Endothelial cell of umbilical vein (primary cell): ENCODE measurements around the gene USF3. TPM values are rescaled to one million over a fixed set of nuclear protein-coding genes. Genes with fewer than 3 reads are reported as not detected.

Experiments used
- BruUV-seq: library from RNA; stranded (reverse); fragments of 400-500 nt; replicated peaks from 2 replicates; lab custom pipeline; 2021; lab: Mats Ljungman, UMichigan
- CTCF ChIA-PET: fragments of 300-600, 350-600 bp; sonication (Branson Sonifier 250); formaldehyde crosslinking; loops from one replicate; lab custom pipeline; 2021; ENCODE audit warnings: antibody characterized with exemption, inconsistent platforms; lab: Charles Lee
- POLR2A ChIA-PET: fragments of 300-600, 350-600 bp; sonication (Branson Sonifier 250); formaldehyde crosslinking; loops from one replicate; lab custom pipeline; 2021; ENCODE audit warnings: antibody characterized with exemption, inconsistent platforms; lab: Charles Lee
- DNase-seq: peaks from one replicate; pipeline ENCODE4 v3.0.0-alpha.2; 2011; ENCODE audit warnings: low read depth, low spot score
- FAIRE-seq: peaks from 2 replicates; lab custom pipeline; 2011; peaks lifted over from hg19 to GRCh38; lab: Jason Lieb, UNC
- H2AFZ ChIP-seq: 2 replicates; pipeline ENCODE4 v1.6.0; 2012; ENCODE audit warnings: low read depth, low read length, control low read depth, inconsistent platforms
- H3K27ac ChIP-seq: 2 replicates; pipeline ENCODE4 v1.5.1; 2011; ENCODE audit warnings: low read depth, mild to moderate bottlenecking, control low read depth, low read length, moderate library complexity; ENCODE audit not compliant: insufficient read depth
- H3K27me3 ChIP-seq, 2 experiments: 2 replicates each; pipeline versions ENCODE4 v1.6.0 to v1.6.1; 2011; ENCODE audit warnings: low read length in 2 of 2, mixed read lengths in 1 of 2; ENCODE audit not compliant: control insufficient read depth in 2 of 2, insufficient read depth in 2 of 2
- H3K36me3 ChIP-seq, 2 experiments: 2 replicates in 1 of 2; 3 replicates in 1 of 2; pipeline ENCODE4 v1.5.1; 2011; ENCODE audit warnings: low read length in 2 of 2, mild to moderate bottlenecking in 1 of 2, moderate library complexity in 1 of 2; ENCODE audit not compliant: control insufficient read depth in 2 of 2, insufficient read depth in 2 of 2; ENCODE audit errors: extremely low read depth in 1 of 2
- H3K4me1 ChIP-seq: 3 replicates; pipeline ENCODE4 v1.5.1; 2011; ENCODE audit warnings: mild to moderate bottlenecking, low read length; ENCODE audit not compliant: control insufficient read depth, insufficient read depth; ENCODE audit errors: extremely low read depth
- H3K4me2 ChIP-seq: 2 replicates; pipeline ENCODE4 v1.6.1; 2011; ENCODE audit warnings: low read length, control low read depth, mixed read lengths; ENCODE audit not compliant: insufficient read depth
- H3K4me3 ChIP-seq, 3 experiments: fragments of 200-600 bp in 1 of 3; sonication (generic), shearing (Covaris generic) in 1 of 3; replicated peaks in 1 of 3; 2 replicates each; pipeline ENCODE4 v1.5.1; 2011 to 2016; ENCODE audit warnings: control low read depth in 3 of 3, low read length in 3 of 3, mild to moderate bottlenecking in 2 of 3, inconsistent platforms in 1 of 3, low read depth in 1 of 3, moderate library complexity in 1 of 3; ENCODE audit not compliant: insufficient read depth in 1 of 3
- H3K79me2 ChIP-seq: 2 replicates; pipeline ENCODE4 v1.6.0; 2012; ENCODE audit warnings: low read length, inconsistent platforms; ENCODE audit not compliant: control insufficient read depth, insufficient read depth
- H3K9ac ChIP-seq: replicated peaks from 2 replicates; pipeline ENCODE3; 2011; ENCODE audit warnings: low read length, control low read depth; ENCODE audit not compliant: insufficient read depth; ENCODE audit errors: extremely low read depth
- H3K9me1 ChIP-seq: replicated peaks from 3 replicates; pipeline ENCODE4 v1.6.0; 2011; ENCODE audit warnings: mild to moderate bottlenecking, low read length; ENCODE audit not compliant: control insufficient read depth, insufficient read depth; ENCODE audit errors: extremely low read depth
- H3K9me3 ChIP-seq: replicated peaks from 2 replicates; pipeline ENCODE4 v1.5.1; 2012; ENCODE audit warnings: low read length, inconsistent platforms; ENCODE audit not compliant: control insufficient read depth, insufficient read depth
- H4K20me1 ChIP-seq: replicated peaks from 2 replicates; pipeline ENCODE3; 2011; ENCODE audit warnings: mild to moderate bottlenecking, low read length; ENCODE audit not compliant: control insufficient read depth, insufficient read depth; ENCODE audit errors: extremely low read depth
- CTCF ChIP-seq, 2 donors: IDR thresholded peaks; 1 replicate in 1 of 2; 2 replicates in 1 of 2; pipeline ENCODE4 v1.5.1; 2011; ENCODE audit warnings: low read length in 2 of 2, mild to moderate bottlenecking in 2 of 2, moderate library complexity in 2 of 2, control low read depth in 1 of 2, inconsistent platforms in 1 of 2, low read depth in 1 of 2; ENCODE audit not compliant: insufficient read depth in 1 of 2; ENCODE audit errors: extremely low read depth in 1 of 2
- EZH2 ChIP-seq: IDR thresholded peaks from 2 replicates; pipeline ENCODE4 v1.6.1; 2012; ENCODE audit warnings: borderline replicate concordance, low read depth, mild to moderate bottlenecking, moderate library complexity, low read length, inconsistent platforms; ENCODE audit not compliant: severe bottlenecking
- FOS ChIP-seq: IDR thresholded peaks from 2 replicates; pipeline ENCODE4 v1.6.1; 2011; ENCODE audit warnings: mild to moderate bottlenecking, low read length, moderate library complexity, borderline replicate concordance; ENCODE audit not compliant: insufficient read depth
- GATA2 ChIP-seq: IDR thresholded peaks from 2 replicates; pipeline ENCODE4 v1.7.0; 2011; ENCODE audit warnings: low read depth, mild to moderate bottlenecking, moderate library complexity, mixed read lengths, low read length; ENCODE audit not compliant: insufficient read length, insufficient read depth
- JUN ChIP-seq: IDR thresholded peaks from 2 replicates; pipeline ENCODE4 v1.6.1; 2011; ENCODE audit warnings: borderline replicate concordance, low read depth; ENCODE audit not compliant: insufficient read length, insufficient read depth
- MAX ChIP-seq: IDR thresholded peaks from 2 replicates; pipeline ENCODE4 v1.6.1; 2011; ENCODE audit not compliant: insufficient read depth, insufficient read length
- MYC ChIP-seq: IDR thresholded peaks from one replicate; pipeline ENCODE4 v1.6.1; 2011; ENCODE audit warnings: mild to moderate bottlenecking, low read depth, low read length
- POLR2A ChIP-seq: IDR thresholded peaks from 2 replicates; pipeline ENCODE4 v1.6.1; 2012; ENCODE audit warnings: low read depth, mild to moderate bottlenecking, control low read depth, low read length
- POLR2AphosphoS5 ChIP-seq: IDR thresholded peaks from 2 replicates; pipeline ENCODE4 v1.6.1; 2012; ENCODE audit warnings: low read depth, mild to moderate bottlenecking, control low read depth, low read length, moderate library complexity; ENCODE audit not compliant: insufficient read depth
- dilution Hi-C: fragments of 300-500 bp; cut with MboI; formaldehyde crosslinking; loops from one replicate; pipeline ENCODE4 v1.15.0; 2019; ENCODE audit warnings: low sequenced_read_pairs; ENCODE audit not compliant: extremely low pct_ligation_motif_present
- intact Hi-C: fragments of 100-400 bp; cut with micrococcal nuclease; formaldehyde crosslinking; loops from one replicate; pipeline ENCODE4 v1.10.0; 2022
- polyA plus RNA-seq, 4 experiments: library from polyadenylated mRNA; depleted of rRNA in 3 of 4; stranded (reverse) in 3 of 4; unstranded in 1 of 4; fragments of >200 nt; gene quantifications; 2 replicates each; pipeline versions ENCODE4 v1.2.1 to v1.2.3, GENCODE V29; 2011 to 2012; ENCODE audit warnings: missing spikeins in 1 of 4
- total RNA-seq: library from RNA; stranded (reverse); gene quantifications from 2 replicates; pipeline ENCODE4 v1.2.3, GENCODE V29; 2021

The USF3 gene
- total and polyA plus RNA-seq, 2 donors (not counting 3 experiments of a cell fraction or from before 2014, with no cell fraction given): 7.0 to 10.5 TPM

- ChIA-PET POLR2A (no interaction called here), CTCF (interaction anchor here (0.7 kb wide), 1 partner anchor 8 kb away, joined by 3 read pairs; no protein-coding TSS in a partner anchor)
- no peaks in the 10 kb centered on the region for H3K9me3 ChIP-seq
- no peaks in the 10 kb centered on the region for H4K20me1 ChIP-seq
- no peak overlapping the region for H3K4me3 ChIP-seq
- intact Hi-C loops: no loop called here
- dilution Hi-C loops: no loop called here
- no peaks in the 10 kb centered on the region for H3K79me2 ChIP-seq
- FAIRE-seq (no peak), DNase-seq (no peak)
- TF ChIP-seq FOS: no peak
- no peak for TF ChIP-seq CTCF (IDR thresholded peaks at IDR 0.05; ENCODE audit: extremely low read depth in 1 of 2, insufficient read depth in 1 of 2, low read depth in 1 of 2, low read length in 2 of 2)
- TF ChIP-seq GATA2: no peak
- H3K4me2 ChIP-seq: no peak overlapping the region
- peaks cover 0 to 2% of the 10 kb centered on the region in 2 experiments for H3K27me3 ChIP-seq
- H2AFZ ChIP-seq: no peak overlapping the region
- no peak overlapping the region for H3K27ac ChIP-seq
- no peaks in the 10 kb centered on the region for H3K9me1 ChIP-seq
- H3K9ac ChIP-seq: no peak overlapping the region
- BruUV-seq: no TSS peak
- no peaks in the 10 kb centered on the region for H3K4me1 ChIP-seq
- H3K36me3 ChIP-seq: no peaks in the 10 kb centered on the region
These were observed 61.5 kb downstream of the USF3 start for GRCh38 chr3:113634782-113635474.

GRCh38 chr3:113631573-113631972 is 64.9 kb downstream of the USF3 start:
- POLR2A ChIA-PET: no interaction called here
- BruUV-seq: no TSS peak
- no peaks in the 10 kb centered on the region for H3K79me2 ChIP-seq
- no peak overlapping the region for H3K9ac ChIP-seq
- H3K4me3 ChIP-seq: no peak overlapping the region
- dilution Hi-C loops: no loop called here
- no peaks in the 10 kb centered on the region for H4K20me1 ChIP-seq
- FAIRE-seq (no peak), DNase-seq (no peak)
- H3K4me2 ChIP-seq: no peak overlapping the region
- peaks cover 2% of the 10 kb centered on the region for H3K4me1 ChIP-seq
- H3K27me3 ChIP-seq: peaks cover under 1 to 2% of the 10 kb centered on the region in 2 experiments
- H3K36me3 ChIP-seq: no peaks in the 10 kb centered on the region
- H3K27ac ChIP-seq: no peak overlapping the region
- intact Hi-C loops: no loop called here
- CTCF ChIA-PET: interaction anchor here (0.9 to 1.6 kb wide), 2 partner anchors 138 to 144 kb away, joined by 3 read pairs; no protein-coding TSS in a partner anchor
- no peaks in the 10 kb centered on the region for H3K9me3 ChIP-seq
- H3K9me1 ChIP-seq: no peaks in the 10 kb centered on the region
- H2AFZ ChIP-seq: no peak overlapping the region
- TF ChIP-seq CTCF (IDR thresholded peaks at IDR 0.05; ENCODE audit: extremely low read depth in 1 of 2, insufficient read depth in 1 of 2, low read depth in 1 of 2, low read length in 2 of 2): no peak
- TF ChIP-seq MAX: no peak
- no peak for TF ChIP-seq JUN
- TF ChIP-seq FOS: no peak
- TF ChIP-seq POLR2AphosphoS5: no peak
- TF ChIP-seq EZH2: no peak
- TF ChIP-seq POLR2A: no peak
- TF ChIP-seq MYC: no peak
- TF ChIP-seq GATA2: no peak
